ENCODE results near the gene UBE2D1. TPM values are rescaled to one million over a fixed set of nuclear protein-coding genes. Genes with fewer than 3 reads are reported as not detected.

Gene UBE2D1
- total RNA-seq = 10 to 100 TPM; 18.0 to 42.8 TPM

DNA sequence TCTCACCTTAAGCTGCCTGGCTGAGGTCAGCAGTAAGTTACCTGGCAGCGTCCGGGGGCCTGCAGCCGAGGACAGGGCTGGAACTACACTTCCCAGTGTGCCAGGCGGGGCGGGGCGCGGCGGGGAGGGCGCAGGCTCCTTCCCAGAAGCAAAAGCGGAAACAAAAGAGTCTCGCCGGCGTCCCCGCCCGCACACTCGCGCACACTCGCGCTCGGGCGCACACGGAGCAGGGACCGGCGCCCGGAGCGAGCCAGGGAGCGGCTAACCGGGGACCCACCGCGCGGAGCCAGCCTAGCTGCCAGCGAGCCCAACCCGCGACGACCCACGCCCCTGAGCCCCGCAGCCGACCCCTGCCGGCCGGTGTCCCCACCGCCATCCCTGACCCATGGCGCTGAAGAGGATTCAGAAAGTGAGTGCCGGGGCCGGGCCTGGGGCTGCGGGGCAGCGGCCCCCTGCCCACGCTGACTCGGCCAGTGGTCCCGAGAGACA lies at the start of gene UBE2D1:
UBE2D1 (plus strand) TSS at position 190 of the 489 bp plus-strand sequence; CDS start at position 386, 196 bp downstream.
- H3K27ac ChIP-seq = peak within 1 kb of the TSS; percentile 90 to 91
- DNase-seq (ENCODE audit: low spot score) = peak; percentile 87
- H3K4me1 ChIP-seq = peaks cover 0 to 18% of the 10 kb centered on the region in 2 donors
- no peaks in the 10 kb centered on the region for H3K36me3 ChIP-seq
- peak within 1 kb of the TSS; percentile 84 to 86 for H3K4me3 ChIP-seq
- TF ChIP-seq, protein P1, sequence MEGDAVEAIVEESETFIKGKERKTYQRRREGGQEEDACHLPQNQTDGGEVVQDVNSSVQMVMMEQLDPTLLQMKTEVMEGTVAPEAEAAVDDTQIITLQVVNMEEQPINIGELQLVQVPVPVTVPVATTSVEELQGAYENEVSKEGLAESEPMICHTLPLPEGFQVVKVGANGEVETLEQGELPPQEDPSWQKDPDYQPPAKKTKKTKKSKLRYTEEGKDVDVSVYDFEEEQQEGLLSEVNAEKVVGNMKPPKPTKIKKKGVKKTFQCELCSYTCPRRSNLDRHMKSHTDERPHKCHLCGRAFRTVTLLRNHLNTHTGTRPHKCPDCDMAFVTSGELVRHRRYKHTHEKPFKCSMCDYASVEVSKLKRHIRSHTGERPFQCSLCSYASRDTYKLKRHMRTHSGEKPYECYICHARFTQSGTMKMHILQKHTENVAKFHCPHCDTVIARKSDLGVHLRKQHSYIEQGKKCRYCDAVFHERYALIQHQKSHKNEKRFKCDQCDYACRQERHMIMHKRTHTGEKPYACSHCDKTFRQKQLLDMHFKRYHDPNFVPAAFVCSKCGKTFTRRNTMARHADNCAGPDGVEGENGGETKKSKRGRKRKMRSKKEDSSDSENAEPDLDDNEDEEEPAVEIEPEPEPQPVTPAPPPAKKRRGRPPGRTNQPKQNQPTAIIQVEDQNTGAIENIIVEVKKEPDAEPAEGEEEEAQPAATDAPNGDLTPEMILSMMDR (IDR thresholded peaks at IDR 0.05) = peak in 1 of 2 donors; percentile 55
- no peaks in the 10 kb centered on the region for H3K27me3 ChIP-seq
- no peaks in the 10 kb centered on the region for H3K9me3 ChIP-seq

DNA sequence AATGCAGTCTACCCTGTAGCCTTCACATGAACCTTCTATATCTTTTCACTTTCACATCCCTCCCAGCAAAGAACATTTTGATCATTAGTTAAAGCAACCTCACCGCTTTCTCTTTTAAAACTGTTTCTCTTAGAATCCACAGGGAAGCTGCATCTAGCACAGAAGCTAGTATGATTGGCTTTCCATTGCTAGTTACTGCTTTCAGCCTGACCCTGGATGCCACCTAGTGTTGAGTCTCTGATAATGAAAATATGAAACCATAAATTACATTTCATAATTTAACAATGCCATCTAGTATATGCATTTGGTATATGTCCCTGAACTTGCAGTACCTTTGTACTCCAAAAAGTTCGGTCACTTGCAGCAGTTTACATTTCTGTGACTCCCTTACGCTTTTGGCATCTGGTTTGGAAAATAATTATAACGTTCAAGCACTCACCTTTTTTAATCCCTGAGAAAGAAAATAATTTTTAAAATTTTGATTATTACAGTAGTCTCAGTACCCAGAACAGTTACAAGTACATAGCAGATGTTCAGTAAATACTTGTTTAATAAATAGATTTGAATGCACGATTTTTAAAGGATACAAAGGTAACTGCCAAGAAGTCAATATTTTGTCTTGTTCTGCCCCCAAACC lies 43.1 kb upstream of the UBE2D1 start:
- Histone ChIP-seq H3K4me3 (no peak overlapping the region), H3K27ac (no peak overlapping the region), H3K27me3 (no peaks in the 10 kb centered on the region), H3K4me1 (no peaks in the 10 kb centered on the region), H3K9me3 (no peaks in the 10 kb centered on the region), H3K36me3 (no peaks in the 10 kb centered on the region)
- DNase-seq (ENCODE audit: low spot score) = no peak
- TF ChIP-seq, protein P1 (IDR thresholded peaks at IDR 0.05) = peak; percentile 41 to 83

DNA sequence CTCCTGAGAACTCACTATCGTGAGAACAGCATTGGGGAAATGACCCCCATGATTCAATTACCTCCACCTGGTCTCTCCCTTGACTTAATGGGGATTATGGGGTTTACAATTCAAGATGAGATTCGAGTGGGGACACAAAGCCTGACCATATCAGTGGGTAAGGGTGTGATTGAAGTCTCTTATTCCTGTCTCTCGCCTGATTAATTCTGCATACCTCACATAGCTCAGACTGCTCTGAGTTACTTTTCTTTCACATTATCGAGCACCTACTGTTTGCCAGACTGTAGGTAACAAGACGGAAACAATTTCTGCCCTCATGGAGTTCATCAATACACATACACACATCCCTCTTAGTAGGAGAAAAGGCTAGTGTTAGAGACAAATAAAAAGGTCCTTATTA lies 40.8 kb upstream of the UBE2D1 start:
- Histone ChIP-seq H3K4me3 (no peak overlapping the region), H3K27ac (no peak overlapping the region), H3K9me3 (no peaks in the 10 kb centered on the region), H3K27me3 (no peaks in the 10 kb centered on the region), H3K36me3 (no peaks in the 10 kb centered on the region), H3K4me1 (no peaks in the 10 kb centered on the region)
- TF ChIP-seq, protein P1 (IDR thresholded peaks at IDR 0.05) = no peak
- DNase-seq (ENCODE audit: low spot score) = no peak

DNA sequence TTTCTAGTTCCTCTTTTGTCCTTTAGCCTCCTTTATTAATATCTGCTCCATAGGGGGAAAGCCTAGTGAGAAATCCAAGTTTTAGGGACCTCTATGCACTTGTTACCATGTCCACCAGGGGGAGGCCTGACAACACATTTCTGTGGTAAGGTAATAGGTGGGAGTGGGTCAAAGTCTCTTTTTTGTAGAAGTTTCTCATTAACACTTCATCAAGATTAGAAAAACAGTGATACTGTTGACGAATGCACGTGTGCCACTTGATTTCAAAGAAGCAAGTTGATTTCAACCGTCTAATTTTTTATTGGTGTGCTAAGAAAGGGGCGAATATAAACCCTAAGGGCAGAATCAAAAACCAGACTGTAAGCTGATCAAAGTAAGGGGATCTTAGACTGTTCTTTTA lies 35.2 kb upstream of the UBE2D1 start:
- no peaks in the 10 kb centered on the region for H3K4me1 ChIP-seq
- no peaks in the 10 kb centered on the region for H3K27me3 ChIP-seq
- no peak for DNase-seq (ENCODE audit: low spot score)
- no peak overlapping the region for H3K27ac ChIP-seq
- no peak overlapping the region for H3K4me3 ChIP-seq
- H3K36me3 ChIP-seq = no peaks in the 10 kb centered on the region
- H3K9me3 ChIP-seq = no peaks in the 10 kb centered on the region
- TF ChIP-seq, protein P1 (IDR thresholded peaks at IDR 0.05) = peak; percentile 61 to 85

DNA sequence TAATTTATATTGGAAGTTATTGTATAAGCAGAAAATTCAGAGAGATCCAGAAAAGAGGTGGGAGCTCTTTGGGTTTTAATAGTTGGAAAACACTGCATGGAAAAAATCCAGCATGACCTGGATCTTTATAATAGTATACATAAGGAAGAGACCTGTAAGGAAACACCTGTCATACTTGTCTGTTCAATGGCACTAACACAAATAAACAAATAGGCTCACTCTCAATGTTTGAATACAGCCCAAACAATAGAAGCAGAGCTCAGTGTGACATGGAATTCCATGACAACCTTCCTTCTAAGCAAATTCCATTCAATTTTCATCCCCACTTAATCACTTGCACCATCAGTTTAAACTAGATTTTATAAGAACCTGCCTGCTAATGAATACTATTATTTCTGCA lies 34.1 kb upstream of the UBE2D1 start:
- no peak overlapping the region for H3K27ac ChIP-seq
- H3K27me3 ChIP-seq = no peaks in the 10 kb centered on the region
- TF ChIP-seq, protein P1 (IDR thresholded peaks at IDR 0.05) = no peak
- H3K9me3 ChIP-seq = no peaks in the 10 kb centered on the region
- no peaks in the 10 kb centered on the region for H3K36me3 ChIP-seq
- H3K4me3 ChIP-seq = no peak overlapping the region
- H3K4me1 ChIP-seq = no peaks in the 10 kb centered on the region
- DNase-seq (ENCODE audit: low spot score) = no peak

DNA sequence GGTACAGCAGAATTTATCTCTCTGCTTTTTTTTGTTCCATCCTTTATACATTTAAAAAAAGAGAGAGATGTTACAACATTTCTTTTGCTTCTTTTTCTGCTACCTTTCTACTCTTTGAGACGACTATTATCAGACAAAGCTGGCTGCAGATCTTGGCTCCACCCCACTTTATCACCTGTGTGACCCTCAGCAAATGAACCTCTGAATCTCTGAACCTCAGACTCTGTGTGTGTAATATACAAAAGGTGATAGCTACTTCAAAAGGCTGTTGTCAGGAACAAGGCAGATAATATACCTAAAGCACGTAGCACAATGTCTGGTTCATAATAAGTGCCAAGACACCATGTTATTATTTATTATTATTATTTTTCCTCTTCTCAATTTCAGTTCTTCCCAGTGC lies 32.6 kb upstream of the UBE2D1 start:
- Histone ChIP-seq H3K27ac (no peak overlapping the region), H3K4me1 (no peaks in the 10 kb centered on the region), H3K4me3 (no peak overlapping the region), H3K36me3 (no peaks in the 10 kb centered on the region), H3K9me3 (no peaks in the 10 kb centered on the region), H3K27me3 (no peaks in the 10 kb centered on the region)
- no peak for DNase-seq (ENCODE audit: low spot score)
- TF ChIP-seq, protein P1 (IDR thresholded peaks at IDR 0.05) = no peak

All from right atrium auricular region (tissue), 2 donors.